Measurements from ENCODE around the gene RNF13.

Gene RNF13

GRCh38 chr3:149959443-149959842 is 146.4 kb downstream of the RNF13 start:
- TF ChIP-seq TEAD4 (IDR thresholded peaks at IDR 0.05) (no peak), CEBPB (IDR thresholded peaks at IDR 0.05) (no peak), YY1 (IDR thresholded peaks at IDR 0.05; ENCODE audit: low read depth) (no peak), USF1 (IDR thresholded peaks at IDR 0.05) (no peak), EP300 (IDR thresholded peaks at IDR 0.05; ENCODE audit: borderline replicate concordance) (no peak), RAD21 (IDR thresholded peaks at IDR 0.05; ENCODE audit: low read depth) (no peak), REST (IDR thresholded peaks at IDR 0.05; ENCODE audit: low read depth) (no peak), FOXM1 (IDR thresholded peaks at IDR 0.05; ENCODE audit: borderline replicate concordance, low read depth) (no peak), TCF12 (IDR thresholded peaks at IDR 0.05; ENCODE audit: low read depth) (no peak), TAF1 (IDR thresholded peaks at IDR 0.05; ENCODE audit: low read depth) (no peak), MAX (IDR thresholded peaks at IDR 0.05) (no peak), CREB1 (IDR thresholded peaks at IDR 0.05; ENCODE audit: low read depth) (no peak), EGR1 (IDR thresholded peaks at IDR 0.05) (no peak), ZBTB7A (IDR thresholded peaks at IDR 0.05; ENCODE audit: low read depth) (no peak), NFIC (IDR thresholded peaks at IDR 0.05) (no peak)

GRCh38 chr3:149963485-149963884 is 150.5 kb downstream of the RNF13 start:
- no peak for TF ChIP-seq FOXM1 (IDR thresholded peaks at IDR 0.05; ENCODE audit: borderline replicate concordance, low read depth)
- TF ChIP-seq YY1 (IDR thresholded peaks at IDR 0.05; ENCODE audit: low read depth), result no peak
- TF ChIP-seq EP300 (IDR thresholded peaks at IDR 0.05; ENCODE audit: borderline replicate concordance), result no peak
- no peak for TF ChIP-seq USF1 (IDR thresholded peaks at IDR 0.05)
- no peak for TF ChIP-seq RAD21 (IDR thresholded peaks at IDR 0.05; ENCODE audit: low read depth)
- no peak for TF ChIP-seq TAF1 (IDR thresholded peaks at IDR 0.05; ENCODE audit: low read depth)
- no peak for TF ChIP-seq EGR1 (IDR thresholded peaks at IDR 0.05)
- TF ChIP-seq NFIC (IDR thresholded peaks at IDR 0.05), result no peak
- no peak for TF ChIP-seq TEAD4 (IDR thresholded peaks at IDR 0.05)
- TF ChIP-seq TCF12 (IDR thresholded peaks at IDR 0.05; ENCODE audit: low read depth), result no peak

GRCh38 chr3:149964291-149964690 is 151.3 kb downstream of the RNF13 start:
- TF ChIP-seq EP300 (IDR thresholded peaks at IDR 0.05; ENCODE audit: borderline replicate concordance) (no peak), MAX (IDR thresholded peaks at IDR 0.05) (no peak), EGR1 (IDR thresholded peaks at IDR 0.05) (no peak), NFIC (IDR thresholded peaks at IDR 0.05) (no peak), CEBPB (IDR thresholded peaks at IDR 0.05) (no peak), RAD21 (IDR thresholded peaks at IDR 0.05; ENCODE audit: low read depth) (no peak), TCF12 (IDR thresholded peaks at IDR 0.05; ENCODE audit: low read depth) (no peak), YY1 (IDR thresholded peaks at IDR 0.05; ENCODE audit: low read depth) (no peak), TAF1 (IDR thresholded peaks at IDR 0.05; ENCODE audit: low read depth) (no peak), FOXM1 (IDR thresholded peaks at IDR 0.05; ENCODE audit: borderline replicate concordance, low read depth) (no peak), ZBTB7A (IDR thresholded peaks at IDR 0.05; ENCODE audit: low read depth) (no peak), REST (IDR thresholded peaks at IDR 0.05; ENCODE audit: low read depth) (no peak), TEAD4 (IDR thresholded peaks at IDR 0.05) (no peak)

GRCh38 chr3:149965278-149965677 is 152.3 kb downstream of the RNF13 start:
- no peak for TF ChIP-seq NFIC (IDR thresholded peaks at IDR 0.05)
- TF ChIP-seq TEAD4 (IDR thresholded peaks at IDR 0.05), result no peak
- no peak for TF ChIP-seq CEBPB (IDR thresholded peaks at IDR 0.05)
- TF ChIP-seq EGR1 (IDR thresholded peaks at IDR 0.05), result no peak
- no peak for TF ChIP-seq USF1 (IDR thresholded peaks at IDR 0.05)
- no peak for TF ChIP-seq YY1 (IDR thresholded peaks at IDR 0.05; ENCODE audit: low read depth)
- no peak for TF ChIP-seq TAF1 (IDR thresholded peaks at IDR 0.05; ENCODE audit: low read depth)
- TF ChIP-seq REST (IDR thresholded peaks at IDR 0.05; ENCODE audit: low read depth), result no peak
- no peak for TF ChIP-seq FOXM1 (IDR thresholded peaks at IDR 0.05; ENCODE audit: borderline replicate concordance, low read depth)
- no peak for TF ChIP-seq MAX (IDR thresholded peaks at IDR 0.05)
- no peak for TF ChIP-seq RAD21 (IDR thresholded peaks at IDR 0.05; ENCODE audit: low read depth)
